ENCODE measurements around the gene LNP1.

DNA sequence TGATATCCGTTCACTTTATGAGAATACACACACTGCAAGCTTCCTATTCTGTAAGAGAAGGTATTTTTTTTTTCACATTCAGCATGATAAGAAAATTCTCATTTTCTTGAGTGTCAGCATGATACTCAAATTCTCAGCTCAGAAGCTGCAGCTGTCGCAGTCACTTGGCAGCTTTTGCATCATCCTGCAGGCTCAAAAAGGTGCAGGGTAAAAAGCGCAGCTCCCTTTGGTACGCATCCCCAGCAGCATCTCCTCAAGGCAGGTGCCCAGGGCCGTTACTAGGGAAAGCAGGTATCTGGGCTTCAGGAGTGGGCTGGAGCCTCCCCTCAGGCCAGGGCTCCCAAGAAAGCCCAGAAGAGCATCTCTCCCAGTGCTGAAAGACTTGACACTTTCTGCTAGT lies 22.3 kb downstream of the LNP1 start:
- TF ChIP-seq ZNF138 (CRISPR knock-in tag; conservative IDR thresholded peaks at IDR 0.05): no peak
- no peak for TF ChIP-seq NR2C2 (CRISPR knock-in tag; IDR thresholded peaks at IDR 0.05)
- TF ChIP-seq, protein P1, sequence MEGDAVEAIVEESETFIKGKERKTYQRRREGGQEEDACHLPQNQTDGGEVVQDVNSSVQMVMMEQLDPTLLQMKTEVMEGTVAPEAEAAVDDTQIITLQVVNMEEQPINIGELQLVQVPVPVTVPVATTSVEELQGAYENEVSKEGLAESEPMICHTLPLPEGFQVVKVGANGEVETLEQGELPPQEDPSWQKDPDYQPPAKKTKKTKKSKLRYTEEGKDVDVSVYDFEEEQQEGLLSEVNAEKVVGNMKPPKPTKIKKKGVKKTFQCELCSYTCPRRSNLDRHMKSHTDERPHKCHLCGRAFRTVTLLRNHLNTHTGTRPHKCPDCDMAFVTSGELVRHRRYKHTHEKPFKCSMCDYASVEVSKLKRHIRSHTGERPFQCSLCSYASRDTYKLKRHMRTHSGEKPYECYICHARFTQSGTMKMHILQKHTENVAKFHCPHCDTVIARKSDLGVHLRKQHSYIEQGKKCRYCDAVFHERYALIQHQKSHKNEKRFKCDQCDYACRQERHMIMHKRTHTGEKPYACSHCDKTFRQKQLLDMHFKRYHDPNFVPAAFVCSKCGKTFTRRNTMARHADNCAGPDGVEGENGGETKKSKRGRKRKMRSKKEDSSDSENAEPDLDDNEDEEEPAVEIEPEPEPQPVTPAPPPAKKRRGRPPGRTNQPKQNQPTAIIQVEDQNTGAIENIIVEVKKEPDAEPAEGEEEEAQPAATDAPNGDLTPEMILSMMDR (IDR thresholded peaks at IDR 0.05): no peak
- no peak for TF ChIP-seq CREM (CRISPR knock-in tag; IDR thresholded peaks at IDR 0.05)
- TF ChIP-seq SP1 (CRISPR knock-in tag; conservative IDR thresholded peaks at IDR 0.05): no peak
- TF ChIP-seq, protein P2, sequence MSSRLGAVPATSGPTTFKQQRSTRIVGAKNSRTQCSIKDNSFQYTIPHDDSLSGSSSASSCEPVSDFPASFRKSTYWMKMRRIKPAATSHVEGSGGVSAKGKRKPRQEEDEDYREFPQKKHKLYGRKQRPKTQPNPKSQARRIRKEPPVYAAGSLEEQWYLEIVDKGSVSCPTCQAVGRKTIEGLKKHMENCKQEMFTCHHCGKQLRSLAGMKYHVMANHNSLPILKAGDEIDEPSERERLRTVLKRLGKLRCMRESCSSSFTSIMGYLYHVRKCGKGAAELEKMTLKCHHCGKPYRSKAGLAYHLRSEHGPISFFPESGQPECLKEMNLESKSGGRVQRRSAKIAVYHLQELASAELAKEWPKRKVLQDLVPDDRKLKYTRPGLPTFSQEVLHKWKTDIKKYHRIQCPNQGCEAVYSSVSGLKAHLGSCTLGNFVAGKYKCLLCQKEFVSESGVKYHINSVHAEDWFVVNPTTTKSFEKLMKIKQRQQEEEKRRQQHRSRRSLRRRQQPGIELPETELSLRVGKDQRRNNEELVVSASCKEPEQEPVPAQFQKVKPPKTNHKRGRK (CRISPR knock-in tag; IDR thresholded peaks at IDR 0.05; ENCODE audit: borderline replicate concordance): no peak
- no peak for TF ChIP-seq PRRX2 (CRISPR knock-in tag; IDR thresholded peaks at IDR 0.05)
- TF ChIP-seq ZBTB21 (CRISPR knock-in tag; IDR thresholded peaks at IDR 0.05; ENCODE audit: borderline replicate concordance): no peak
- TF ChIP-seq, protein P3, sequence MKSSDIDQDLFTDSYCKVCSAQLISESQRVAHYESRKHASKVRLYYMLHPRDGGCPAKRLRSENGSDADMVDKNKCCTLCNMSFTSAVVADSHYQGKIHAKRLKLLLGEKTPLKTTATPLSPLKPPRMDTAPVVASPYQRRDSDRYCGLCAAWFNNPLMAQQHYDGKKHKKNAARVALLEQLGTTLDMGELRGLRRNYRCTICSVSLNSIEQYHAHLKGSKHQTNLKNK (CRISPR knock-in tag; IDR thresholded peaks at IDR 0.05): no peak
- no peak for TF ChIP-seq NR3C1 (CRISPR knock-in tag; conservative IDR thresholded peaks at IDR 0.05; ENCODE audit: low read depth)
- no peak for TF ChIP-seq JUN (CRISPR knock-in tag; IDR thresholded peaks at IDR 0.05)
- TF ChIP-seq NFYB (CRISPR knock-in tag; conservative IDR thresholded peaks at IDR 0.05; ENCODE audit: low read depth): no peak
